Esophagus muscularis mucosa (tissue), 4 donors: ENCODE measurements around the gene WRNIP1. TPM values are rescaled to one million over a fixed set of nuclear protein-coding genes. Genes with fewer than 3 reads are reported as not detected.

Experiments
- DNase-seq: peaks from one replicate; pipeline ENCODE4 v3.0.0-alpha.2; 2017; ENCODE audit errors: extremely low spot score
- H3K27ac ChIP-seq, 4 donors: fragments of 200-600 bp; sonication (generic); replicated peaks in 1 of 4; 1 replicate in 3 of 4; 2 replicates in 1 of 4; pipeline ENCODE4 v1.5.1; 2016 to 2019; ENCODE audit warnings: mild to moderate bottlenecking in 1 of 4
- H3K27me3 ChIP-seq, 4 donors: fragments of 200-600 bp; sonication (generic); one replicate each; pipeline versions ENCODE4 v1.5.1 to v1.6.0; 2016 to 2019
- H3K36me3 ChIP-seq, 4 donors: fragments of 200-600 bp; sonication (generic); one replicate each; pipeline ENCODE4 v1.5.1; 2016 to 2019
- H3K4me1 ChIP-seq, 4 donors: fragments of 200-600 bp; sonication (generic); one replicate each; pipeline ENCODE4 v1.5.1; 2016 to 2019
- H3K4me3 ChIP-seq, 4 donors: fragments of 200-600 bp; sonication (generic); 1 replicate in 2 of 4; 2 replicates in 2 of 4; pipeline ENCODE4 v1.5.1; 2016 to 2019; ENCODE audit warnings: mild to moderate bottlenecking in 4 of 4, moderate library complexity in 1 of 4
- H3K9me3 ChIP-seq, 4 donors: fragments of 200-600 bp; sonication (generic); 1 replicate in 3 of 4; 2 replicates in 1 of 4; pipeline ENCODE4 v1.5.1; 2016 to 2019
- CTCF ChIP-seq, 3 experiments: fragments of 200-600 bp in 2 of 3; fragments of 450-650 bp in 1 of 3; sonication (generic) in 2 of 3; IDR thresholded peaks; one replicate each; pipeline ENCODE4 v1.5.1; 2017 to 2019; ENCODE audit warnings: antibody characterized with exemption in 3 of 3, mild to moderate bottlenecking in 2 of 3, moderate library complexity in 1 of 3
- EP300 ChIP-seq: sonication (generic); formaldehyde crosslinking; IDR thresholded peaks from one replicate; pipeline ENCODE4 v1.6.1; 2017; ENCODE audit warnings: antibody characterized with exemption
- POLR2A ChIP-seq: fragments of 450-650 bp; IDR thresholded peaks from one replicate; pipeline ENCODE4 v1.6.1; 2017; ENCODE audit warnings: antibody characterized with exemption, moderate library complexity, mild to moderate bottlenecking, low read depth
- POLR2AphosphoS5 ChIP-seq, 2 donors: sonication (generic); formaldehyde crosslinking; IDR thresholded peaks; one replicate each; pipeline ENCODE4 v1.6.1; 2017; ENCODE audit warnings: antibody characterized with exemption in 2 of 2
- WGBS: methylation state at CpG from one replicate; pipeline ENCODE4 v1.1.5; 2018; 5-methylcytosine and 5-hydroxymethylcytosine counted together
- intact Hi-C: fragments of 100-400 bp; cut with DNase I; formaldehyde crosslinking; loops from one replicate; pipeline ENCODE4 v1.15.1; 2023
- total RNA-seq, 4 donors: library from RNA; depleted of rRNA; stranded (reverse); fragments of >200 nt; gene quantifications; one replicate each; pipeline versions ENCODE4 v1.1.0 to v1.2.1, GENCODE V29; 2016

The WRNIP1 gene
- total RNA-seq, 4 donors from 2014 or later: 55.2 to 77.2 (median 63.7) TPM

- 22% methylated on average over 4 of the region's 4 CpGs for WGBS
- intact Hi-C loops: no loop called here
- no peaks in the 10 kb centered on the region for H3K36me3 ChIP-seq
- TF ChIP-seq POLR2A (no peak), CTCF (IDR thresholded peaks at IDR 0.05) (no peak), EP300 (no peak), POLR2AphosphoS5 (IDR thresholded peaks at IDR 0.05) (no peak)
- H3K9me3 ChIP-seq: peaks cover 0 to 11% (median 8%) of the 10 kb centered on the region in 4 donors
- H3K27ac ChIP-seq: peak overlapping the region; percentile 46 to 70 (median 53)
- DNase-seq: no peak
- H3K4me1 ChIP-seq: peaks cover 17 to 30% (median 22%) of the 10 kb centered on the region in 4 donors
- H3K4me3 ChIP-seq: peak overlapping the region in 3 of 4 donors; percentile 5 to 19 (median 10)
- no peaks in the 10 kb centered on the region for H3K27me3 ChIP-seq
Measured at GRCh38 chr6:2817903-2818443, 52.8 kb downstream of the WRNIP1 start.

- TF ChIP-seq EP300 (no peak), POLR2AphosphoS5 (IDR thresholded peaks at IDR 0.05) (no peak), CTCF (IDR thresholded peaks at IDR 0.05) (no peak), POLR2A (no peak)
- Histone ChIP-seq H3K4me3 (peak overlapping the region in 1 of 4 donors; percentile 5), H3K27ac (peak overlapping the region; percentile 46 to 70 (median 53)), H3K4me1 (peaks cover 17 to 30% (median 22%) of the 10 kb centered on the region in 4 donors), H3K36me3 (no peaks in the 10 kb centered on the region), H3K9me3 (peaks cover 0 to 11% (median 8%) of the 10 kb centered on the region in 4 donors), H3K27me3 (no peaks in the 10 kb centered on the region)
- WGBS: 19% methylated on average over 3 of the region's 3 CpGs
- DNase-seq: peak; percentile 24
- intact Hi-C loops: no loop called here
Measured at GRCh38 chr6:2818593-2818992, 53.4 kb downstream of the WRNIP1 start.

- H3K36me3 ChIP-seq: no peaks in the 10 kb centered on the region
- DNase-seq: peak; percentile 79
- H3K9me3 ChIP-seq: peaks cover 0 to 11% (median 8%) of the 10 kb centered on the region in 4 donors
- peak overlapping the region; percentile 46 to 70 (median 53) for H3K27ac ChIP-seq
- 93% methylated on average over 5 of the region's 5 CpGs for WGBS
- no peak overlapping the region for H3K4me3 ChIP-seq
- intact Hi-C loops: no loop called here
- no peaks in the 10 kb centered on the region for H3K27me3 ChIP-seq
- TF ChIP-seq POLR2A (no peak), CTCF (IDR thresholded peaks at IDR 0.05) (no peak), POLR2AphosphoS5 (IDR thresholded peaks at IDR 0.05) (no peak), EP300 (no peak)
- peaks cover 17 to 30% (median 22%) of the 10 kb centered on the region in 4 donors for H3K4me1 ChIP-seq
Measured at GRCh38 chr6:2819115-2819514, 53.9 kb downstream of the WRNIP1 start.

- no peak overlapping the region for H3K27ac ChIP-seq
- no peak for TF ChIP-seq POLR2AphosphoS5 (IDR thresholded peaks at IDR 0.05)
- TF ChIP-seq POLR2A: no peak
- TF ChIP-seq CTCF (IDR thresholded peaks at IDR 0.05): no peak
- TF ChIP-seq EP300: no peak
- no peak overlapping the region for H3K4me3 ChIP-seq
- peaks cover 0 to 11% (median 8%) of the 10 kb centered on the region in 4 donors for H3K9me3 ChIP-seq
- DNase-seq: peak; percentile 31
- intact Hi-C loops: no loop called here
- 70% methylated on average over 7 of the region's 7 CpGs for WGBS
- no peaks in the 10 kb centered on the region for H3K36me3 ChIP-seq
- H3K4me1 ChIP-seq: peaks cover 17 to 30% (median 22%) of the 10 kb centered on the region in 4 donors
- no peaks in the 10 kb centered on the region for H3K27me3 ChIP-seq
Measured at GRCh38 chr6:2819978-2820377, 54.8 kb downstream of the WRNIP1 start.
